ENCODE measurements around the gene GTPBP8. TPM values are rescaled to one million over a fixed set of nuclear protein-coding genes. Genes with fewer than 3 reads are reported as not detected.

GTPBP8 gene
- total RNA-seq, result 10 to 100 TPM in 5 of 6 donors, 1 to 10 TPM in 1; 5.8 to 36.6 (median 14.4) TPM

DNA sequence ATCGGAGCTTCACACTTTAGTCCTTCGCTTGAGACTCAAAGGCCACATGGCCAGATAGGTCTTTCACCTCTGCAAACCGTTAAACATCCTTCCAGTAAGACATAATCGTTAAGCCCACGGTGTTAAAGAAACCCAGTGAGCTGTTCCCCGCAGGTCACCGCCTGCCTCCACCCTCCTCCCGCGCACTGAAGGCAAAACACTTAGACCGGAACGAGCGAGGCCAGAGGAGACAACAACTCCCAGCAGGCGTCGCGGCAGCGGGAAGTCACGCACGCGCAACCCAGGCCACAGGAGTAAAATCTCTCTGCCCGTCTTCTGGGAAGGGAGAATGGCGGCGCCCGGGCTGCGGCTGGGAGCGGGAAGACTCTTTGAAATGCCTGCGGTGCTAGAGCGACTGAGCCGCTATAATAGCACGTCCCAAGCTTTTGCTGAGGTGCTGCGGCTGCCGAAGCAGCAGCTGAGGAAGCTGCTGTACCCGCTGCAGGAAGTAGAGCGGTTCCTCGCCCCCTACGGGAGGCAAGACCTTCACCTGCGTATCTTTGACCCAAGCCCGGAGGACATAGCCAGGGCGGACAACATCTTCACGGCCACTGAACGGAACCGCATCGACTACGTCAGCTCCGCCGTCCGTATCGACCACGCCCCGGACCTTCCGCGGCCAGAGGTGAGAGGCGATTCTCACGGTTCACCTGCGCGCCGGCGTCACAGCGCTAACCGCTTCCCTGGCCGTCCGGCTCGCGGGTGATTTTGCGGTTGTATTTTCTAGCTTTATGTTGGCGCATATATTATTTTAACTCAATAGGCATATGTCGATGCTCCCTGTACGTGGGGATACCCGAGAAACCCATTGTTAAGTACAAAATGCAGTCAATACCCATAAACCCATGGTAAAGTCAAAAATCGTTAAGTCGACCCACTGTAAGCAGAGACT lies at the start of gene GTPBP8:
Gene GTPBP8, plus strand, starts transcription at position 313 of the 931 bp plus-strand sequence. Its CDS starts 16 bp downstream, at position 329.
- Histone ChIP-seq H3K36me3 (no peaks in the 10 kb centered on the region), H3K27me3 (no peaks in the 10 kb centered on the region), H3K4me1 (peaks cover 12 to 22% (median 18%) of the 10 kb centered on the region in 4 donors), H3K9me3 (no peaks in the 10 kb centered on the region), H3K27ac (peak within 1 kb of the TSS; percentile 91 to 98 (median 96)), H3K4me3 (peak within 1 kb of the TSS; percentile 65 to 77 (median 73))
- peak; percentile 98 to 99 for ATAC-seq (ENCODE audit: low FRiP score in 2 of 2)
- 1 to 2% methylated on average over 36 to 64 of the region's 70 CpGs for WGBS, 2 donors
- TF ChIP-seq POLR2A (IDR thresholded peaks at IDR 0.05) (peak; percentile 12 to 97 (median 94)), EP300 (IDR thresholded peaks at IDR 0.05) (peak in 1 of 4 donors; percentile 54), POLR2AphosphoS5 (IDR thresholded peaks at IDR 0.05) (peak; percentile 17 to 86)
- TF ChIP-seq, protein P1, sequence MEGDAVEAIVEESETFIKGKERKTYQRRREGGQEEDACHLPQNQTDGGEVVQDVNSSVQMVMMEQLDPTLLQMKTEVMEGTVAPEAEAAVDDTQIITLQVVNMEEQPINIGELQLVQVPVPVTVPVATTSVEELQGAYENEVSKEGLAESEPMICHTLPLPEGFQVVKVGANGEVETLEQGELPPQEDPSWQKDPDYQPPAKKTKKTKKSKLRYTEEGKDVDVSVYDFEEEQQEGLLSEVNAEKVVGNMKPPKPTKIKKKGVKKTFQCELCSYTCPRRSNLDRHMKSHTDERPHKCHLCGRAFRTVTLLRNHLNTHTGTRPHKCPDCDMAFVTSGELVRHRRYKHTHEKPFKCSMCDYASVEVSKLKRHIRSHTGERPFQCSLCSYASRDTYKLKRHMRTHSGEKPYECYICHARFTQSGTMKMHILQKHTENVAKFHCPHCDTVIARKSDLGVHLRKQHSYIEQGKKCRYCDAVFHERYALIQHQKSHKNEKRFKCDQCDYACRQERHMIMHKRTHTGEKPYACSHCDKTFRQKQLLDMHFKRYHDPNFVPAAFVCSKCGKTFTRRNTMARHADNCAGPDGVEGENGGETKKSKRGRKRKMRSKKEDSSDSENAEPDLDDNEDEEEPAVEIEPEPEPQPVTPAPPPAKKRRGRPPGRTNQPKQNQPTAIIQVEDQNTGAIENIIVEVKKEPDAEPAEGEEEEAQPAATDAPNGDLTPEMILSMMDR (IDR thresholded peaks at IDR 0.05), result peak in 2 of 6 experiments; percentile 33 to 37
- peak; percentile 94 to 97 for DNase-seq

DNA sequence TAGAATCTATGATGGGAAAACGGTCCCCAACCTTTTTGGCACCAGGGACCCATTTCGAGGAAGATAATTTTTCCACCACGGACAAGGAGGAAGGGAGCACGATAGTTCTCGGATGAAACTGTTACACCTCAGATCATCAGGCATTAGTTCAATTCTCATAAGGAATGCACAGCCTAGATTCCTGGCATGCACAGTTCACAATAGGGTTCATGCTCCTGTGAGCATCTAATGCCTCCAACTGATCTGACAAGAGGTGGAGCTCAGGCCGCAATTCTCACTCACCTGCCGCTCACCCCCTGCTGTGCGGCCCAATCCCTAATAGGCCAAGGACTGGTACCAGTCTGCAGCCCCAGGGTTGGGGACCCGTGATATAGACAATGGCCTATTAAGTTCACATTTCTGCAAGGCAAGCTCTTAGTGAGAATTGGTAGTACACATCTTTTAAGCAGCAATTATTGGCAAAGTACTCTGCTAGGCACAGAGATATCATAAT lies 42.4 kb upstream of the GTPBP8 start:
- no peak overlapping the region for H3K27ac ChIP-seq
- H3K4me3 ChIP-seq, result no peak overlapping the region
- WGBS, 2 donors, result 86 to 91% methylated on average over 9 of the region's 9 CpGs
- H3K9me3 ChIP-seq, result no peaks in the 10 kb centered on the region
- ATAC-seq (ENCODE audit: low FRiP score in 2 of 2), result no peak
- no peaks in the 10 kb centered on the region for H3K36me3 ChIP-seq
- TF ChIP-seq EP300 (IDR thresholded peaks at IDR 0.05), result no peak
- no peak for TF ChIP-seq POLR2A (IDR thresholded peaks at IDR 0.05)
- no peak for TF ChIP-seq POLR2AphosphoS5 (IDR thresholded peaks at IDR 0.05)
- TF ChIP-seq, protein P1 (IDR thresholded peaks at IDR 0.05), result no peak
- H3K27me3 ChIP-seq, result no peaks in the 10 kb centered on the region
- H3K4me1 ChIP-seq, result no peaks in the 10 kb centered on the region
- DNase-seq, result peak in 1 of 2 donors; percentile 4

DNA sequence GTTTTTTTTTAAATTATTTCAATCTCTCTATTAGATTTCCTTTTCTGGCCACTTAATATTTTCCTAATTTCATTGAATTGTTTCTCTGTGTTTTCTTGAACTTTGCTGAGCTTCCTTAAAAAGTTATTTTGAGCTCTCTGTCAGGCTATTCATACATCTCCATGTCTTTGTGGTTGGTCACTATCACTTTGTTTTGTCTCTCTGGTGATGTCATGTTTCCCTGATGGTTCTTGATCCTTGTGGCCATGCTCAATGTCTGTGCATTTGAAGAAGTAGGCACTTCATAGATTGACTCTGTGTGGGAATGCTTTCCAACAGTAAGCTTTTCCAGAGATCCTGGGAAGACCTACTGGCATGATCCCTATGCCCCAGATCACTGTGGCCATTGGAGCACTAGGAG lies 34.4 kb upstream of the GTPBP8 start:
- ATAC-seq (ENCODE audit: low FRiP score in 2 of 2), result no peak
- Histone ChIP-seq H3K36me3 (no peaks in the 10 kb centered on the region), H3K9me3 (no peaks in the 10 kb centered on the region), H3K4me1 (no peaks in the 10 kb centered on the region), H3K27ac (no peak overlapping the region), H3K4me3 (no peak overlapping the region), H3K27me3 (no peaks in the 10 kb centered on the region)
- TF ChIP-seq POLR2A (IDR thresholded peaks at IDR 0.05), result no peak
- DNase-seq, result no peak

DNA sequence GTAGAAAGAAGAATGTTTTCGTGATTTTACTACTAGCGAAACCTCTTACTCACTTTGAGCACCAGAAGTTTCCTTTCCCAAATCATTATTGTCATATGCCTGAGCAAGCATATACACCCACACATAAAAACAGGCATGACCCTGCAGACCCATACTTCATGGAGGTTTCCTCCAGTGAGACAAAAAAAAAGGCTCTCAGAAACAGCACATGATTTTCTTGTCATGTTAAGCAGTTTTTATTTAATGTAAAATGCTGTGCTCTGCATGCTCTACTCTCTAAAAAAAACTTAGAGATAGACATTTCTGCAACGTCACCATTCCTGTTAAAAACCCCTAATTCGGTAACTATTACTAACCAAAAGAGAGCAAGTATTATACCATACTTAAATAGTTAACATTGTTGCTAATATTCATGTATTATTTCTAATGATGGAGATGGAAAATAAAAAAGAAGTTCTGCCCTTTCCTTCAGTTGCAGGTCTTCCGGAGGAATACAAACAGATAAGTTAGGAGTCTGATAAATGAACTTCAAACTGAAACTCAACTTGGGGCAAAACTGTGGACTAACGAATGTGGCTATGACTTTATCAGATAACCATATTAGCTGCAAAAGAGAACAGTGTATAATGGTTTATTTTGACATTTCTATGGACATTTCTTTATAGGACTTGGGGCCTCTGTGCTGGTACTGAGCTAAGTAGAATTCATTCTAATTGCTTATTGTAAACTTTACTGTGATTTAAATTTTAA lies 31.8 kb upstream of the GTPBP8 start:
- H3K4me1 ChIP-seq, result no peaks in the 10 kb centered on the region
- ATAC-seq (ENCODE audit: low FRiP score in 2 of 2) (no peak), DNase-seq (no peak)
- 44 to 46% methylated on average over 6 of the region's 6 CpGs for WGBS, 2 donors
- H3K9me3 ChIP-seq, result peaks cover 0 to 8% (median 6%) of the 10 kb centered on the region in 4 donors
- no peak overlapping the region for H3K4me3 ChIP-seq
- no peaks in the 10 kb centered on the region for H3K36me3 ChIP-seq
- H3K27me3 ChIP-seq, result no peaks in the 10 kb centered on the region
- H3K27ac ChIP-seq, result no peak overlapping the region
- TF ChIP-seq EP300 (IDR thresholded peaks at IDR 0.05) (no peak), POLR2AphosphoS5 (IDR thresholded peaks at IDR 0.05) (no peak), POLR2A (IDR thresholded peaks at IDR 0.05) (no peak)
- TF ChIP-seq, protein P1 (IDR thresholded peaks at IDR 0.05), result no peak

DNA sequence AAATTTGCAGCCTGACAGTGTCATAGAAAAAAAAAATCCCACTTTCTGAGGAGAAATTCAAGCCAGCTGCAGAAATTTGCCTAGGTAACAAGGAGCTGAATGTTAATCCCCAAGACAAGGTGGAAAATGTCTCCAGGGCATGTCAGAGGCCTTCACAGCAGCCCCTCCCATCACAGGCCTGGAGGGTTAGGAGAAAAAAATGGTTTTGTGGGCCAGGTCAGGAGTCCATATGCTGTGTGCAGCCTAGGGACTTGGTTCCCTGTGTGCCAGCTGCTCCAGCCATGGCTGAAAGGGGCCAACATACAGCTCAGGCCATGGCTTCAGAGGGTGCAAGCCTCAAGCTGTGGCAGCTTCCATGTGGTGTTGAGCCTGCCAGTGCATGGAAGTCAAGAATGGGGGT lies 27.1 kb upstream of the GTPBP8 start:
- no peak overlapping the region for H3K4me3 ChIP-seq
- TF ChIP-seq POLR2AphosphoS5 (IDR thresholded peaks at IDR 0.05) (no peak), POLR2A (IDR thresholded peaks at IDR 0.05) (no peak), EP300 (IDR thresholded peaks at IDR 0.05) (no peak)
- TF ChIP-seq, protein P1 (IDR thresholded peaks at IDR 0.05), result no peak
- ATAC-seq (ENCODE audit: low FRiP score in 2 of 2) (no peak), DNase-seq (no peak)
- peaks cover 0 to 4% (median 0%) of the 10 kb centered on the region in 4 donors for H3K4me1 ChIP-seq
- no peaks in the 10 kb centered on the region for H3K36me3 ChIP-seq
- no peaks in the 10 kb centered on the region for H3K27me3 ChIP-seq
- H3K9me3 ChIP-seq, result peaks cover 0 to 11% (median 8%) of the 10 kb centered on the region in 4 donors
- H3K27ac ChIP-seq, result no peak overlapping the region
